ENCODE measurements around the gene AMZ1.
"Not testable (repeated sequence)": the region's sequence is repeated elsewhere in the genome, so short reads cannot be mapped to it uniquely, and the experiment has no call there.

- TF ChIP-seq CTCF, POLR2A, POLR2AphosphoS5 (IDR thresholded peaks at IDR 0.05): not testable (repeated sequence)
Observed at GRCh38 chr7:2679135-2680127, 8.6 kb upstream of the AMZ1 start.

Data from prostate gland (tissue), 2 donors.